ENCODE results near the gene PPP1CA.

Gene PPP1CA

GRCh38 chr11:67401495-67402191 is at the start of gene PPP1CA:
Gene PPP1CA, minus strand, starts transcription at chr11:67401858. Its CDS starts 76 bp downstream, at chr11:67401782.
- peak; percentile 85 to 94 for DNase-seq (ENCODE audit: low read depth in 1 of 2, low spot score in 1 of 2)

DNA sequence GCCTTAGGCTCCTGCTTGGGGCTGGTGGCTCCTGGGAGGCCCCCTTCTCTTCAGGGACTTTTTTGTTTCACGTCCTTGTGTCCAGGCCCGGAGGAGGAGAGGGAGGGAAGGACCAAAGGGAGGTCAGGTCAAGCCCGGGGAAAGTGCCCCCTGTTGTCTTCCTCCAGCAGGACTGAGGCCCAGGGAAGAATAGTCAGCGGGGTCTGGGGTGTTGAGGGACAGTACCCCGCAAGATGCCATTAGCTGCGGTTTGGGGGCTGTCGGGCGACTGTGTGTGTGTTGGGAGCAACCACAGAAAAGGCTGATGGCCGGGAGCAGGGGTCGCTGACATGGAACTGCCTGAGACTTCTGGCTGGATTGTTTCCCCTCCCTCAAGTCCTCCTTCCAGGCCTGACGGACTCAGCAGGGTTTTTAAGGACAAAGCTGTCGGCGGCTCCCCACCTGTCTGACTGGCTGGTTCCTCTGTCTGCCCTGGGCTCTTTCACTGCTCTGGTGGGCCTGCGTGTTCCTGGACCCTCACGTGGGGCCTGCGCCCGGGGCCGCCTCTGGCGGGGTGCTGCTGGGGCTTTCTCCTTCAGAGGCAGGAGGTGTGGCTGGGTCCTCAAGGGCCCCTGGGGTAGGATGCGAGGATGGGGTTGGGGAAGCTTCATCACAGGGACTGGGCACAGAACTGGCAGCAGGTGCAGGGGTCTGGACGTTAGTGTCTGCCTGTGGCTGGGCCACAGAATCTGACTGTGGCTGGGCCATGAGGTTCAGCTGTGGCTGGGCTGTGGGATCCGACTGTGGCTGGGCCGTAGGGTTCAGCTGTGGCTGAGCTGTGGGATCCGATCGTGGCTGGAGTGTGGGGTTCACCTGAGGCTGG is 49.4 kb upstream of the PPP1CA start:
- no peak for DNase-seq (ENCODE audit: low read depth in 1 of 2, low spot score in 1 of 2)

- DNase-seq (ENCODE audit: low read depth in 1 of 2, low spot score in 1 of 2) = no peak
These were observed 47.6 kb upstream of the PPP1CA start for GRCh38 chr11:67449116-67449844.

DNA sequence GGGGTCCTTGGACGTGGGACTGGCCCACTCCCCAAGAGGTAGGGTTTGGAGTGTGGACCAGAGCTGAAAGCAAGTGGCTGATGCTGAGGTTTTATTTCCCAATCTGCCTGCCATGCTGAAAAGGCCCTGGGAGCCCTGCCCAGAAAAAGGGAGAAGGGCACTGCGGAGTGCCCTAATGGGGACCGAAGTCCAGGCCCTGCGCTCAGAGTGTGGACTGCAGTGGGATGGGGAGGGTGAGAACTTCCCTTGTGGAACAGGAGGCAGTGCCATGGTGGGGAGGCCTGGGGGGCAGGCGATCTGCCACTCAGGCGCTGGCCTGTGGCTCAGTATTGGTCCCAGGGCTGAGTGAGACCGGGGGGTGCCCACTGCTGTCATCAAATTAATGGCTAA is 46.6 kb upstream of the PPP1CA start:
- no peak for DNase-seq (ENCODE audit: low read depth in 1 of 2, low spot score in 1 of 2)

DNA sequence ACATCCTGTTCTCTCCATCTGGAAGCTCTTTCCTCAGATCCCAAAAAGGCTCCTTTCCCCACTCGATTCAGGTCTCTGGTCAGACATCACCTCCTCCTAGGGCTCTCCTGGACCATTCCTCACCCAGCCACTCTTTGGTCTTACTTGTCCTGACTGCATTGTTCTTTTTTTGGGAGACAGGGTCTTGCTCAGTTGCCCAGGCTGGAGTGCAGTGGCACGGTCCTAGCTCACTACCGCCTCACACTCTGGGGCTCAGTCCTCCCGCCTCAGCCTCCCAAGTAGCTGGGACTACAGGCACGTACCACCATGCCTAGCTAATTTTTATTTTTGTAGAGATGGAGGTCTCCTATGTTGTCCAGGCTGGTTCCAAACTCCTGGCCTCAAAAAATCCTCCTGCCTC is 43.9 kb upstream of the PPP1CA start:
- no peak for DNase-seq (ENCODE audit: low read depth in 1 of 2, low spot score in 1 of 2)

DNA sequence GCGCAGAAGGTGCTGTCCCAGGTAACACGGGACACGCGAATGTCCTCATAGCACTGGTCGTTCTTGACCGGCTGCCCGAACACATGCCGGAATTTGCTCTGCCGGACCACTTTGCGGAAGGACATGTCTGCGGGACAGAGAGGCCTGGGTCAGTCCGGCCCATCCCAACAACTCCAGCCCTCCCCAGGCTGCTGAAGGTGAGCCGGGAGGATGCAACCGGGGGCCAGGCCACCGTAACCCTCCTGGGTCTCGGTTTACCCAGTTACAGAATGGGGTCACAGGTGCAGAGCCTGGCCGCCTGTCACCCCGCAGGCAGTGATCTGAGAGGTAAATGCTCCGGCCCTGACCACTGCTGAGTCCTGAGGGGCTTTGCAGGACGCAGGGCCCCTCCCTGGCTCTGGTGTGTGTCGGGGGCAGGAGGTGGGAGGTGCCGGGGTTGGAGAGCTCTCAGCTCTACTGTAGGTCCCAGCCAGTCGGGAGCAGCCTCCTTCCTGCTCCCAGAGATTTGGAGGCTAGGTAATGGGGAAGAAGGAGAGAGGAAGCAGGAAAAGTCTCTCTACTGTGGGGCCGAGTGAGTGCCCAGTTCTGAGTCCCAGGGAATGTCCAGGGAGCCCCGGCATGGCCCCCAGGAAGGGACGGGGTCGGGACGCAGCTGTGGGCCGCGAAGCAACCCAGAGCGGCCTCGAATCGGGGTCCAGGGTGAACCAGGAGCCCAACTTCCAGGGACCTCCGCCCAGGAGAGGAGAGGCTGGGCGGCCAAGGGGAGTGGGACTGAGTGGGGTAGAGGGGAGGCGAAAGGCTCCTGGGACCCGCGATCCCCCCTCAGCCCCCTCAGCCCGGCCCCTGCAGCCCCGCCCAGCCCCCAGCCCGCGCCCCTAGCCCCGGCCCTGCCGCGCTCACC is 41.1 kb upstream of the PPP1CA start:
- no peak for DNase-seq (ENCODE audit: low read depth in 1 of 2, low spot score in 1 of 2)

- no peak for DNase-seq (ENCODE audit: low read depth in 1 of 2, low spot score in 1 of 2)
These were observed 40.2 kb upstream of the PPP1CA start for GRCh38 chr11:67441731-67442351.

- DNase-seq (ENCODE audit: low read depth in 1 of 2, low spot score in 1 of 2) = no peak
These were observed 39.5 kb upstream of the PPP1CA start for GRCh38 chr11:67441098-67441563.

- DNase-seq (ENCODE audit: low read depth in 1 of 2, low spot score in 1 of 2) = no peak
These were observed 38.8 kb upstream of the PPP1CA start for GRCh38 chr11:67440229-67441097.

DNA sequence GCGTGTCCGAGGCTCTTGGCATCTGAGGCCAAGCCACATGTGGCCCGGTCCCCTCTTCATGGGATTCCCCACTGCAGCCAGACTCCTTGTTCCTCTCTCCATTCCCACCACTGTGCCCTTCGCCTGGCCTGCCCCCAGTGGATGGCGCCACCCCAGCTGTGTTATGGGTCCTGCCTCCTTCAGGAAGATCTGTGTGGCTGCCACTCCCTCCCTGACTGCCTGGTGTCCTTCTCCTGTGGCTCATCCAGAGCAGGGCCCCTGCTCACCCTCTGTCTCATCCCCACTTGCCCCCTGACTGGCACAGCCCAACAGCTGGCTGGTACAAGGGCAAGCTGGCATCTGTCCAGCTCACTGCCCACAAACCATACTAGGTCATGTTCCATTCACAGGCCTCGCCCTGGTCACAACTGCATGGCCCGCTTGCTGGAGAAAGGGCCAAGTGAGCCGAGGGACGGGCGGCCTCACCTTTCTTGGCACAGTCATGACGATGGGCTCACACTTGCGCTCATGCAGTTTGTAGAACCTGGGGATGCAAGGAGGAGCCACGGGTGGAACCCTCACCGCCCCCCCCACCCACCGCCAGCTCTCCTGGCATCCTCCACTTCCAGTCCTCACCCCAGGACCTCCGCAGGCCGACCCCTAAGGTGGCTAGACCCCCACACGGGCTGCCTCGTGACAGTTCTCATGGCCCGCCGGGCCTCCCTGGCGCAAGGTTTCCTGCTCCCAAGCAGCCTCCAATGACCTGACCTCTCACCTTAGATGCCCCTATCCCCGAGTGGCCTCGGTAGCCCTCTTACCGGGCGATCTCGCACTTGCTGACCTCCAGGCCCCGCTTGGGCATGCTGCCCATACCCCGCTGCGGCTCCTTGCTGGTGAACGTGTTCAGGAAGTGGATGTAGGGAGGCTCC is 37.9 kb upstream of the PPP1CA start:
- DNase-seq (ENCODE audit: low read depth in 1 of 2, low spot score in 1 of 2) = no peak

- peak; percentile 47 to 63 for DNase-seq (ENCODE audit: low read depth in 1 of 2, low spot score in 1 of 2)
These were observed 36.7 kb upstream of the PPP1CA start for GRCh38 chr11:67438158-67438902.

DNA sequence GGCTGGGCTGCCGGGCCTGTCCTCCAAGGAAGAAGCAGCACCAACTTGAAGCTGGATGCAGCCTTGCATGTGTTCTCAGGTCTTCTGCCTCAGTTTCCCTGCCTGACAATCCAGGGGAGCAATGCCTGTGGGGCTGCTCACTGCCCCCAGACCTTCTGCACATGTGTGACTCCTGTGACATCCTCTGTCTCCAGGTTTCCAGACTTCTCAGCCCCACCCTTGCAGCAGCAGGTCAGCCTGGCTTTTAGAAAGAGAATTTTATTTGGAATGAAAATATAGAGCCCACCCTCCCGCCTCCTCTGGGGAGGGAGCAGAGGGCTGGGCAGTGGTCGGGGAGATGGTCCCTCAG is 36.1 kb upstream of the PPP1CA start:
- no peak for DNase-seq (ENCODE audit: low read depth in 1 of 2, low spot score in 1 of 2)

- peak; percentile 50 to 62 for DNase-seq (ENCODE audit: low read depth in 1 of 2, low spot score in 1 of 2)
These were observed 35.6 kb upstream of the PPP1CA start, which contains the start of gene PTPRCAP for GRCh38 chr11:67437082-67437808. Gene PTPRCAP, minus strand, starts transcription at chr11:67437682. Its CDS starts 63 bp downstream, at chr11:67437619.

DNA sequence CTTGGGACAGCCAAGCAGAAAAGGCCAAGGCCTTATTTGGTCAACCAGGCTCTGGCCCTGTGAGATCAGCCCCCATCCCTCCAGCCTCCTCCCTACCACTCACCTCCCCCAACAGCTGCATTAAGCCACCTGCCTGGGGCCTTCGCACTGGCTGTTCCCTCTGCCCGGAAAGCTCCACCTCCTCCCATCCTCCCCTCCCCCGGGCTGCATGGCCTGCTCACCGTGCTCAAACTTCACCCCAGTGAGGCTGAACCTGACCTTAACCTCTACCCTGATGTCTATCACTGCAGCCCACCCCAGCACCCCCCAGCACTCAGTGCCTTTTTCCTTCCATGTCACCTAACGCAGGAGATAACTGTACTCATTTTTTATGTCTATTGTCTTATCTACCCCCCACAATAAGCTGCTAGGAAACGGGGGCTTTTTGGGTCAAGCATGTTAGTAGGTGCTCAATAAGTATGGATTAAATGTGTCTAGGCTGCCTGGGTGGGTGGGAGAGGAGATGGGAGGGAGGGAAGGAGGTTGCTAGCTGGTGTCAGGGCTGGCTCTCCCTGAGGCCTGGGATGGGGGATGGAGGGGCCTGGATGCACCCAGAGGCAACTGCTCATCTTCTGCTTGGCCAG is 34.9 kb upstream of the PPP1CA start:
- DNase-seq (ENCODE audit: low read depth in 1 of 2, low spot score in 1 of 2) = peak; percentile 49 to 78

GRCh38 chr11:67435727-67436458 is 34.2 kb upstream of the PPP1CA start:
- no peak for DNase-seq (ENCODE audit: low read depth in 1 of 2, low spot score in 1 of 2)
